HG02763 (cell line): ENCODE results near the gene TSPAN12.
A peak's percentile ranks its signal among the peaks of the same experiment; 100 is the strongest.

Source experiments
- ATAC-seq: cut with Tn5 transposase; IDR thresholded peaks from one replicate; pipeline ENCODE4 v1.9.1; 2021; ENCODE audit warnings: mild to moderate bottlenecking, moderate library complexity; ENCODE audit not compliant: unreplicated experiment

TSPAN12 gene

DNA sequence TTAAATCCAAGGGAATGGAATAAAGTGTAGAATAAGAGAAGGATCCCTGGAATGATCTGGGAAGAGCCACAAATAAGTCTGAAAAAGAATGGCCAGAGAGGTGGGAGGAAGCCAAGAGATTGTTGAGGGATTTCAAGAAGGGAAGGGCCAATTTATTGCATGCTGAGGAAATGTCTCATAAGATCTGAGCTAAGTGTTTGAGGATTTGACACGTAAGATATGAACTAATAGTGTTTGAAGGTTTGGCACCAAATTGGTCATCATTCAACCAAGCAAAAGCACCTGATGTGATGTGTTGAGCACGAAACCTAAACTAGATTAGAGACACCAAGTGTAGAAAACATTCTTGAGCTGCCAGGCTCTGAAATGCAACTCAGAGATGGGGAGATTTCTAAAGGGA lies 97.9 kb downstream of the TSPAN12 start:
- ATAC-seq = peak; percentile 64

DNA sequence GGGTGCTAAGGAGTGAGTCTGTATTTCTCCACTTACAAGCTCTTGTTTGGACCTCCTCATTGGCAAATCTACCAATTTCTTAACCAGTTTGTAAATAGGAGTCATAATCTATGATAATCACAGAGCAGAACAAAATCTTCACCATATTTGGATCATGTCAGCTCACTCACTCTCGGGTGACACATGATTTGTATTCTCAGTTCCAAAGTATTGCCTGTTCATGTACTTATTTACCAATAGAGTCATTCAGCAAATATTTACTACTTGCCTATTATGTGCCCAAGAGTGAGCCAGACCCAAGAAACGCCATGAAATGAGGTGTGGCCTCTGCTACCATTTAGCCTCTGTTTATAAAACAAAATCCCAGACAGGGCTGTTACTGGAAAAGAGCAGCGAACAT lies 114.8 kb downstream of the TSPAN12 start:
- ATAC-seq = no peak

DNA sequence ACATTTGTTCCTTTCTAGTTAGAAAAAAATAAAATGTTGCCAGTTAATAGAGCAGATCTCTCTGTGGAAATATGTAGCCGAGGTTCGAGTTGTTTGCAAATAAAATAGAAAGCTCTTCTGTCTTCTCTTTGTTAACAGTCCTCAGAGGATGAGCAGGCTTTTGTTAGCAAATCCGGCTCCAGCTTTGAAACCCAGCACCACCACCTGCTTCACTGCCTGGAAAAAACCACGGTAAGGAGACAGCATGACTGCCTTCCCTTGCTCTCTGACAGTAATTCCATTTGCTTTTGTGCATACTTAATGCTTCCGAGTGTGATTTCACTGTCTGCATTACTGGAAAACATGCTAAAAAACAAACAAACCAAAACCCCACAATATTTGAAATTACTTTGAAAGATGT lies 115.6 kb downstream of the TSPAN12 start:
- no peak for ATAC-seq

DNA sequence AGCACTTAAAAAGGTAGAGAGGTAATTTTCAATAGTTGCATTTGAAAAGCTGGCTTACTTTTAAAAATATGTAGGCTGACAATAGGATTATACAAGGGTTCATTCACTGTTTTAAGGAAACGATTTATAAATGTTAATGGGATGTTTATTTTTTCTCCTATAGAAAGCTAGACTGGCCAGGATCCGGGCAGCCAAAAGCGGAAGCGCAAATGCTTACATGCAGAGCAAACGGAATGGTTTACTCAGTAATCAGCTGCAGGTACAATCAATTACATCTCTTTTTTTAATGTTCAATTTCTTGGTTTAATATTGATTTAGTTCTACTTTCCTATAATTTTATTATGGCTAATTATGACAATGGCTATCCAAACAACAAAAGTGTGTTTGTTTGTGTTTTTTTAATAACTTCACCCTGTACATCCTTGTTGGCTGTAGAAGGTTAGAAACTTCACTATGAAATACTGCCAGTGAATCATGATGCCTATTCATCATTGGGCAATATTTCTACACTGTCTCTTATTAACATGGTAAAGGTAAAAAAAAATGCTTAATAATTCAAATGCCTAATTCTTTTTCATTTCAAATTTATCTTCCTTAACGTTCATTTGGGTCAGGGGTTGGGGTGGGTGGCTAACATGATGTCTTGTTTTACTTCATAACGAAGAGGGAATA lies 116.4 kb downstream of the TSPAN12 start:
- ATAC-seq = no peak

DNA sequence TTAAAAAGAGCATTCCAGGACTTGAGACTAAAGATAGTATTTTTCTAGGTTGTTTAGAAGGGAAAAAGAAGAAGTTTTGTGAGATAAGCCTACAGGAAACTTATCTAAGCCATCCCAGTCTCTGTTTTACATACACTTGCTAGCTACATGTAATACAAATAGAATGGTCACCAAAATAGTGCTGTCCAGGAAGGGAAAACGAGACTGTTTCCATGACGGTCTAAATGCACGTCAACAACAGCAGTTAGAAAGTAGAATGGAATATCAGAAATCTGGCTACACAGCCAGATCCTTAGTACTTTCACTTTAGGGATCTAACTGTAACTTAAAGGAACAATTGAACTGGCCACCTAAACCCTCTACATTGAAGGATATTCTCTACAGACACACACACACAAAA lies 117.6 kb downstream of the TSPAN12 start:
- ATAC-seq = no peak

DNA sequence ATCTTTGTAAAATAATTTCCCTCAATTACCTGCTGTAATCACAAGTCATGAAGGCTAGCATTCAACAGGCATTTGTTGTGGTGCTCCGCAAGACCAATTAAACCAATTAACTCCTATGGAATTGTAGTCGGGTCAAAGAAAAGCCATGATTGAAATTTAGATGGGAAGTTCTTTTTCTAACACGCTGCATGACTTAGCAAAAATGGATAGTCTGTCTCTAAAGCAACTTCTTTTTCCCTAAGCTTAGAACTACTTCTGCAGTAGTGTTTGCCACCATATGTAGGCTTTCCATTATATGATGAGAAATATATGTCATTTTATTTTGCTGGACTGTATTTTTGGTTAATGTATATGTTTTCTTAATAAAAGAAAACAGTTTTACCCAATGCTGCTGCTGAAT lies 119.1 kb downstream of the TSPAN12 start:
- ATAC-seq = no peak
